ENCODE results near the gene CCDC27. TPM values are rescaled to one million over a fixed set of nuclear protein-coding genes. Genes with fewer than 3 reads are reported as not detected.

Gene CCDC27
- total and polyA plus RNA-seq, 4 donors: not detected

- Histone ChIP-seq H3K36me3 (ENCODE audit: control insufficient read depth in 4 of 4, insufficient read depth in 3 of 4, low read depth in 1 of 4, low read length in 3 of 4) (no peaks in the 10 kb centered on the region), H3K9ac (ENCODE audit: low read depth in 1 of 2, low read length in 2 of 2) (no peak overlapping the region), H3K4me3 (ENCODE audit: low read depth in 1 of 3, low read length in 3 of 3) (no peak overlapping the region), H3K27ac (ENCODE audit: low read depth in 1 of 2, low read length in 2 of 2) (no peak overlapping the region), H3K4me1 (ENCODE audit: control insufficient read depth in 4 of 4, insufficient read depth in 4 of 4, low read length in 3 of 4) (no peaks in the 10 kb centered on the region), H3K9me3 (ENCODE audit: control insufficient read depth in 4 of 4, low read length in 3 of 4) (no peaks in the 10 kb centered on the region), H3K27me3 (ENCODE audit: control insufficient read depth in 4 of 4, insufficient read depth in 4 of 4, low read length in 3 of 4) (no peaks in the 10 kb centered on the region)
- TF ChIP-seq REST (IDR thresholded peaks at IDR 0.05) (no peak), JUND (IDR thresholded peaks at IDR 0.05) (no peak), EGR1 (IDR thresholded peaks at IDR 0.05; ENCODE audit: low read depth in 2 of 2) (no peak), CTCF (IDR thresholded peaks at IDR 0.05; ENCODE audit: low read depth, low read length, missing input control) (no peak), ZBTB33 (IDR thresholded peaks at IDR 0.05) (no peak), HNF4A (conservative IDR thresholded peaks at IDR 0.05) (no peak), TAF1 (conservative IDR thresholded peaks at IDR 0.05) (no peak), RAD21 (IDR thresholded peaks at IDR 0.05) (no peak), FOXA1 (IDR thresholded peaks at IDR 0.05) (no peak), YY1 (IDR thresholded peaks at IDR 0.05) (no peak), ATF3 (IDR thresholded peaks at IDR 0.05) (no peak), NR2F2 (IDR thresholded peaks at IDR 0.05) (no peak), MAX (IDR thresholded peaks at IDR 0.05) (no peak), GABPA (IDR thresholded peaks at IDR 0.05 in 1 of 2, conservative IDR thresholded peaks at IDR 0.05 in 1 of 2) (no peak), RXRA (IDR thresholded peaks at IDR 0.05) (no peak), FOXA2 (IDR thresholded peaks at IDR 0.05) (no peak), HNF4G (IDR thresholded peaks at IDR 0.05) (no peak), SP1 (IDR thresholded peaks at IDR 0.05) (no peak)
- 88% methylated on average over 12 of the region's 12 CpGs for WGBS
- no peak for DNase-seq (ENCODE audit: low spot score)
Observed at GRCh38 chr1:3762873-3763228, 10.6 kb downstream of the CCDC27 start.

Data from liver (tissue), 9 donors.